ENCODE measurements around the gene ZXDC.

ZXDC gene

GRCh38 chr3:126413693-126414080 is 62.0 kb downstream of the ZXDC start:
- no peak for DNase-seq

- DNase-seq: no peak
Observed at GRCh38 chr3:126412841-126413692, 62.6 kb downstream of the ZXDC start.

DNA sequence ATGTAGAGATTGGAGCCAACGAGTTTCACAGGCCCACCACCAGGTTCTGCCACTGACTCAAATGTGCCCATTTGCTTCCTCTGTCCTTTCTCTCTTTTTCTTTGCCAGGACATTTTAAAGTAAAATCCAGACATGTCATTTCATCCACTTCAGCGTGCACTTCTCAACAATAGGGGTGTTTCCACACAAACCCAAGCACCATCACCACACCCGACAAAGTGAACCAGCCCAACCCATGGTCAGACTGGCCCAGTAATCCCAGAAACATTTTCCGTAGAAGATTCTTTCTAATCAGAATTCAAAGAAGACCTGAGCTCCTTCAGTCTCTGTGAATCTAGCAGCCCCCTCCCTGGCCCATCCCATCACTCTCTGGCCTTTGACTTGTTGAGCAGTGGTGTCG is 67.6 kb downstream of the ZXDC start:
- no peak for DNase-seq

GRCh38 chr3:126407412-126408044 is 68.2 kb downstream of the ZXDC start:
- no peak for DNase-seq

- DNase-seq: no peak
Observed at GRCh38 chr3:126406389-126407296, 69.0 kb downstream of the ZXDC start.

- DNase-seq: no peak
Observed at GRCh38 chr3:126402666-126403302, 72.9 kb downstream of the ZXDC start.

GRCh38 chr3:126402178-126402577 is 73.5 kb downstream of the ZXDC start:
- DNase-seq: no peak

DNA sequence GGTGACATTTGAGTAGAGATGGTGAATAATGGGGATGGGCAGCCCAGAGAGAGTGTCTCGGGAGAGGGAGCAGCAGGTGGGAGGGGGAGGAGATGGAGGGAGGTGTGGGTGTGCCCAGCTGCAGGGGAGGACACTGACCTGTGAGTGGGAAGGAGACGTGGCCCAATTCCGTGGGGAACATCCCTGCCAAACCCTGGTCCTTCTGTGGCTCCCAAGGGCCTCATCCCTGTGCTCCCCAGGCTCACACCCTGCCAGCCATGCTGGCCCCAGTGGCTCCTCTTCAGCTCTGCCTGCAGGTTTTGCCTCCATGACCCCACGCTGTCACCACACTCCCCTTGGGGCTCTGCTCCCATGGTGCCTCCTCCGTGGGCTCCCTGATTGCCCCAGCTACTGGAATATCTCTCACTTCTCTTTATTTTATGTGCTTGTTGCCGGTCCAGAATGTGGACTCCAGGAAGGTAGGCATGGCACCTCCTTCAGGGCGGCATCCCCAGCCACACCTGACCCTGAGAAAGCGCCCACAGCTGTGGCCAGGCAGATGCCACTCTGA is 74.0 kb downstream of the ZXDC start:
- DNase-seq: no peak

GRCh38 chr3:126399756-126400155 is 75.9 kb downstream of the ZXDC start:
- DNase-seq: no peak

DNA sequence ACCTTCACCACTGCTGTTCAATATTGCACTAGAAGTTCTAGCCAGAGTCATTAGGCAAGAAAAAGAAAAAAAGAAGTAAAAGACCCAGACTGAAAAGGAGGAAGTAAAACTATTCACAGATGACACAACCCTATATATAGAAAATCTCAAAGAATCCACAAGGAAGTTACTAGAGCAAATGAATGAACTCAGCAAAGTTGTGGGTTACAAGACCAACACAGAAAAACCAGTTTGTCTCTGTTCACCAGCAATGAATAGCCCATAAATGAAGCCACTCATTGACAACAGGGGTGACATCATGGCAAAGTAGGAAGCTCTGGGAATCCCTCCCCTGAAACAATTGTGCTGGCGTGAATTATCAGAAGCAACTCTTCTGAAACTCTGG is 76.3 kb downstream of the ZXDC start:
- DNase-seq: no peak

- no peak for DNase-seq
Observed at GRCh38 chr3:126398423-126399350, 77.0 kb downstream of the ZXDC start.

GRCh38 chr3:126397610-126398422 is 77.9 kb downstream of the ZXDC start:
- DNase-seq: no peak

DNA sequence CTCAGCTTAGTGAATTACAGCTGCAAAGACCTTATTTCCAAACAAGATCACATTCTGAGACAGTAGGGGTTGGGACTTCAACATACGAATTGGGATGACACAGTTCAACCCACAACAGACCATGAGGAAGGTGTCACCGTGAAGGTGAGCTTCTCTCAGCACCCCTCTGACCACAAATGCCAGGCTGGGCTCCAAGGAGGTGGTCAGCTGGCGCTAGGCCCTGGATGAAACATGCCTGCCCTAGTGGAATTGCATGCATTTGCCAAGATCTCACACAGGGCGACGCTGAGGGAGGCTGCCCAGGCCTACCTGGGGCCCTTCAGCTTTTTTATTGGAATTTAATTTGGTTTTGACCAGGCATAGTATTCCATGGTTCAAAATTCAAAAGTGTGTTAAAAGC is 79.2 kb downstream of the ZXDC start:
- DNase-seq: no peak

GRCh38 chr3:126395846-126396513 is 79.7 kb downstream of the ZXDC start:
- DNase-seq: no peak

DNA sequence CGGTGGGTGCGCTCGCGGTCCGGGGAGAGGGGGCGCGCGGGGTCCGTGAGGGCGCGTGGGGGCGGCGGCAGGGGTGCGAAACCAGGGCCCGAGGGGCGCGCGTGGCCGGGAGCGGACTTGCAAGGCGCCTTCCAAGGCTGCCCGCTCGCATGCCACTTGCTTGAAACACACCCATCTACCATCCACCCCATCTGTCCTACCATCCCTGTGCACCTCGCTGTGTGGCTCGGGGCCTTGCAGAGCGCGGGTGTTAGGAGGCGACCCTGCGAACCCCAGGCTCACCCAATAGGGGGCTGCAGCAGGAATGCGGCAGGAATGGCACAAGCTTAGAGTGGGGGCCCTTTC is 80.7 kb downstream of the ZXDC start:
- DNase-seq: no peak

GRCh38 chr3:126394179-126394976 is 81.3 kb downstream of the ZXDC start, which contains the start of gene CFAP100:
Gene CFAP100 (plus strand): TSS chr3:126394909. CDS start chr3:126396001, 1,092 bp downstream.
- DNase-seq: no peak

- DNase-seq: no peak
Observed at GRCh38 chr3:126393563-126393962, 82.1 kb downstream of the ZXDC start.

DNA sequence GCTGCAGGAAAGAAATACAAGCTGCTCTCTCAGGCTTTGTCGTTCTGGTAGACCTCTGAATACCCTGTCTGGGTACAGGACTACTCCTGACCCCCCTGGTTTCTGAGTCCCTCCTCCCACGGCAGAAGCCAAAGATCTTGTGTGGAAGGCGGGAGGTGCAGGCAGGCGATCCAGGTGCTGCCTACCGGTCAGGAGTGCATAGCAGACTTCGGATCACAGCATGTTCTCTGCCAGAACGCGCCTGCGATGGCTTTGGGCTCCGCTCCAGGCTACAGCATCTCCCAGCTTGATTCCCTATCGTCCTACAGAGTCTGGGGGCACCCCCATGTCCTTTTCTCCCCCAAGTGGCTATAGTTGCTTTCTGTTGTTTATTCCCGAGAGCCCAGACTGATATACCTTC is 83.4 kb downstream of the ZXDC start:
- no peak for DNase-seq

DNA sequence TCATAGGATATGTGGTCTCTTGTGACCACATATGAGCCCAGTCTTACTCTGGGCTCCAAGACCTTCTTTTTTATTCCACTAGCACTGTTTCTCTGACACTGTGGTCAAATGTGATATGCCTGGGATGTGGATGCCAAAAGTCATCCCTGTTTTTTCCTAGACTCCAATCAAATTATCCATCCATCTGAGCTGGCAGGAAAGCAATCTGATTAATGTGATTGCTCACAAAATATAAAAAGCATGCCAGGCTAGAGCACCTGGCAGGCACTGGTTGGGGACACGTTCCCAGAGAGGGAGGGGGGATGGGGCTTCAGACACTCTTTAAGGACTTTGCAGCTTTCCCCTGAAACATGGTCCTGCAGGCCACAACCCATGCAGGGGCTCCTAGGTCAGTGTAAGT is 84.1 kb downstream of the ZXDC start:
- no peak for DNase-seq

Data from activated T-cell treated with anti-CD3 and anti-CD28 coated beads, Interleukin-2, amount 50 U/mL, for 1 hour (primary cell).